Measurements from ENCODE around the gene IFT43. TPM values are rescaled to one million over a fixed set of nuclear protein-coding genes. Genes with fewer than 3 reads are reported as not detected.

IFT43 gene
- total and polyA plus RNA-seq, 4 donors = 42.1 to 64.0 (median 53.4) TPM

- 77 to 79% methylated on average over 1 of the region's 1 CpG for WGBS, 2 donors
- intact Hi-C loops (cut with DNase I) = no loop called here
- Histone ChIP-seq H3K4me1 (ENCODE audit: control insufficient read depth in 1 of 2, insufficient read depth in 2 of 2, low read length in 2 of 2) (peaks cover 9 to 13% of the 10 kb centered on the region in 2 donors), H3K27me3 (ENCODE audit: control insufficient read depth in 1 of 2, insufficient read depth in 2 of 2, low read length in 1 of 2) (no peaks in the 10 kb centered on the region), H3K4me3 (ENCODE audit: low read length in 2 of 2) (no peak overlapping the region), H3K9me3 (ENCODE audit: control insufficient read depth, low read length) (no peaks in the 10 kb centered on the region), H3K27ac (ENCODE audit: low read depth in 1 of 2, low read length in 2 of 2) (peak overlapping the region; percentile 55 to 99), H3K36me3 (ENCODE audit: control insufficient read depth in 1 of 2, insufficient read depth in 2 of 2, low read length in 1 of 2) (peaks cover 0 to 1% of the 10 kb centered on the region in 2 donors)
- ATAC-seq (ENCODE audit: low FRiP score) = no peak
- DNase-seq = no peak
Measured at GRCh38 chr14:75993567-75994041, 8.0 kb downstream of the IFT43 start.

GRCh38 chr14:75995372-75996041 is 9.9 kb downstream of the IFT43 start:
- peak overlapping the region in 1 of 2 donors; percentile 8 for H3K4me3 ChIP-seq (ENCODE audit: low read length in 2 of 2)
- H3K27ac ChIP-seq (ENCODE audit: low read depth in 1 of 2, low read length in 2 of 2) = peak overlapping the region; percentile 96 to 99
- ATAC-seq (ENCODE audit: low FRiP score) (peak; percentile 91), DNase-seq (peak; percentile 88 to 91)
- peaks cover 3 to 12% of the 10 kb centered on the region in 2 donors for H3K4me1 ChIP-seq (ENCODE audit: control insufficient read depth in 1 of 2, insufficient read depth in 2 of 2, low read length in 2 of 2)
- H3K36me3 ChIP-seq (ENCODE audit: control insufficient read depth in 1 of 2, insufficient read depth in 2 of 2, low read length in 1 of 2) = no peaks in the 10 kb centered on the region
- intact Hi-C loops (cut with DNase I) = loop anchor here in 1 of 2 donors (1.0 kb wide), 1 partner anchor 13 kb away; no protein-coding TSS in a partner anchor
- H3K9me3 ChIP-seq (ENCODE audit: control insufficient read depth, low read length) = no peaks in the 10 kb centered on the region
- H3K27me3 ChIP-seq (ENCODE audit: control insufficient read depth in 1 of 2, insufficient read depth in 2 of 2, low read length in 1 of 2) = no peaks in the 10 kb centered on the region
- WGBS, 2 donors = 3 to 8% methylated on average over 17 of the region's 17 CpGs

GRCh38 chr14:75996488-75996887 is 10.9 kb downstream of the IFT43 start:
- H3K9me3 ChIP-seq (ENCODE audit: control insufficient read depth, low read length) = no peaks in the 10 kb centered on the region
- H3K4me1 ChIP-seq (ENCODE audit: control insufficient read depth in 1 of 2, insufficient read depth in 2 of 2, low read length in 2 of 2) = peaks cover 2 to 11% of the 10 kb centered on the region in 2 donors
- H3K4me3 ChIP-seq (ENCODE audit: low read length in 2 of 2) = no peak overlapping the region
- H3K27me3 ChIP-seq (ENCODE audit: control insufficient read depth in 1 of 2, insufficient read depth in 2 of 2, low read length in 1 of 2) = no peaks in the 10 kb centered on the region
- 80 to 81% methylated on average over 1 of the region's 1 CpG for WGBS, 2 donors
- intact Hi-C loops (cut with DNase I) = no loop called here
- no peaks in the 10 kb centered on the region for H3K36me3 ChIP-seq (ENCODE audit: control insufficient read depth in 1 of 2, insufficient read depth in 2 of 2, low read length in 1 of 2)
- ATAC-seq (ENCODE audit: low FRiP score) (no peak), DNase-seq (no peak)
- H3K27ac ChIP-seq (ENCODE audit: low read depth in 1 of 2, low read length in 2 of 2) = peak overlapping the region; percentile 53 to 99

- ATAC-seq (ENCODE audit: low FRiP score) (no peak), DNase-seq (no peak)
- no peak overlapping the region for H3K4me3 ChIP-seq (ENCODE audit: low read length in 2 of 2)
- H3K4me1 ChIP-seq (ENCODE audit: control insufficient read depth in 1 of 2, insufficient read depth in 2 of 2, low read length in 2 of 2) = peaks cover 2 to 8% of the 10 kb centered on the region in 2 donors
- no peaks in the 10 kb centered on the region for H3K27me3 ChIP-seq (ENCODE audit: control insufficient read depth in 1 of 2, insufficient read depth in 2 of 2, low read length in 1 of 2)
- H3K9me3 ChIP-seq (ENCODE audit: control insufficient read depth, low read length) = no peaks in the 10 kb centered on the region
- no peaks in the 10 kb centered on the region for H3K36me3 ChIP-seq (ENCODE audit: control insufficient read depth in 1 of 2, insufficient read depth in 2 of 2, low read length in 1 of 2)
- intact Hi-C loops (cut with DNase I) = no loop called here
- H3K27ac ChIP-seq (ENCODE audit: low read depth in 1 of 2, low read length in 2 of 2) = peak overlapping the region; percentile 67 to 86
- WGBS, 2 donors = 5 to 8% methylated on average over 6 of the region's 6 CpGs
Measured at GRCh38 chr14:75999511-76000190, 14.1 kb downstream of the IFT43 start.

GRCh38 chr14:76002383-76002782 is 16.8 kb downstream of the IFT43 start:
- intact Hi-C loops (cut with DNase I) = no loop called here
- Histone ChIP-seq H3K4me1 (ENCODE audit: control insufficient read depth in 1 of 2, insufficient read depth in 2 of 2, low read length in 2 of 2) (peaks cover 0 to 5% of the 10 kb centered on the region in 2 donors), H3K9me3 (ENCODE audit: control insufficient read depth, low read length) (no peaks in the 10 kb centered on the region), H3K27ac (ENCODE audit: low read depth in 1 of 2, low read length in 2 of 2) (no peak overlapping the region), H3K4me3 (ENCODE audit: low read length in 2 of 2) (no peak overlapping the region), H3K36me3 (ENCODE audit: control insufficient read depth in 1 of 2, insufficient read depth in 2 of 2, low read length in 1 of 2) (peaks cover 2% of the 10 kb centered on the region in 2 donors), H3K27me3 (ENCODE audit: control insufficient read depth in 1 of 2, insufficient read depth in 2 of 2, low read length in 1 of 2) (no peaks in the 10 kb centered on the region)
- no peak for DNase-seq
- WGBS, 2 donors = 67 to 70% methylated on average over 1 of the region's 1 CpG
- ATAC-seq (ENCODE audit: low FRiP score) = no peak

- H3K4me1 ChIP-seq (ENCODE audit: control insufficient read depth in 1 of 2, insufficient read depth in 2 of 2, low read length in 2 of 2) = peaks cover 0 to 5% of the 10 kb centered on the region in 2 donors
- no peak for ATAC-seq (ENCODE audit: low FRiP score)
- H3K27me3 ChIP-seq (ENCODE audit: control insufficient read depth in 1 of 2, insufficient read depth in 2 of 2, low read length in 1 of 2) = no peaks in the 10 kb centered on the region
- intact Hi-C loops (cut with DNase I) = no loop called here
- H3K27ac ChIP-seq (ENCODE audit: low read depth in 1 of 2, low read length in 2 of 2) = no peak overlapping the region
- H3K4me3 ChIP-seq (ENCODE audit: low read length in 2 of 2) = no peak overlapping the region
- peaks cover 2 to 3% of the 10 kb centered on the region in 2 donors for H3K36me3 ChIP-seq (ENCODE audit: control insufficient read depth in 1 of 2, insufficient read depth in 2 of 2, low read length in 1 of 2)
- 13 to 22% methylated on average over 2 of the region's 2 CpGs for WGBS, 2 donors
- DNase-seq = no peak
- H3K9me3 ChIP-seq (ENCODE audit: control insufficient read depth, low read length) = no peaks in the 10 kb centered on the region
Measured at GRCh38 chr14:76006253-76006652, 20.7 kb downstream of the IFT43 start.

GRCh38 chr14:76007379-76007778 is 21.8 kb downstream of the IFT43 start:
- no peak overlapping the region for H3K27ac ChIP-seq (ENCODE audit: low read depth in 1 of 2, low read length in 2 of 2)
- peaks cover 2 to 3% of the 10 kb centered on the region in 2 donors for H3K36me3 ChIP-seq (ENCODE audit: control insufficient read depth in 1 of 2, insufficient read depth in 2 of 2, low read length in 1 of 2)
- no peaks in the 10 kb centered on the region for H3K9me3 ChIP-seq (ENCODE audit: control insufficient read depth, low read length)
- 86 to 91% methylated on average over 1 of the region's 1 CpG for WGBS, 2 donors
- peaks cover 2 to 3% of the 10 kb centered on the region in 2 donors for H3K4me1 ChIP-seq (ENCODE audit: control insufficient read depth in 1 of 2, insufficient read depth in 2 of 2, low read length in 2 of 2)
- no peak overlapping the region for H3K4me3 ChIP-seq (ENCODE audit: low read length in 2 of 2)
- H3K27me3 ChIP-seq (ENCODE audit: control insufficient read depth in 1 of 2, insufficient read depth in 2 of 2, low read length in 1 of 2) = no peaks in the 10 kb centered on the region
- intact Hi-C loops (cut with DNase I) = no loop called here
- no peak for DNase-seq
- no peak for ATAC-seq (ENCODE audit: low FRiP score)

- WGBS, 2 donors = 65 to 73% methylated on average over 2 of the region's 2 CpGs
- DNase-seq (no peak), ATAC-seq (ENCODE audit: low FRiP score) (no peak)
- no peaks in the 10 kb centered on the region for H3K9me3 ChIP-seq (ENCODE audit: control insufficient read depth, low read length)
- H3K4me1 ChIP-seq (ENCODE audit: control insufficient read depth in 1 of 2, insufficient read depth in 2 of 2, low read length in 2 of 2) = peaks cover 0 to 2% of the 10 kb centered on the region in 2 donors
- H3K27me3 ChIP-seq (ENCODE audit: control insufficient read depth in 1 of 2, insufficient read depth in 2 of 2, low read length in 1 of 2) = no peaks in the 10 kb centered on the region
- H3K36me3 ChIP-seq (ENCODE audit: control insufficient read depth in 1 of 2, insufficient read depth in 2 of 2, low read length in 1 of 2) = peaks cover 2 to 3% of the 10 kb centered on the region in 2 donors
- intact Hi-C loops (cut with DNase I) = no loop called here
- H3K27ac ChIP-seq (ENCODE audit: low read depth in 1 of 2, low read length in 2 of 2) = no peak overlapping the region
- H3K4me3 ChIP-seq (ENCODE audit: low read length in 2 of 2) = no peak overlapping the region
Measured at GRCh38 chr14:76007852-76008251, 22.3 kb downstream of the IFT43 start.

Data from aorta (tissue), 5 donors.